IPS DF 19.7 (cell line): ENCODE results near the gene EHD2.
"Not testable (repeated sequence)": the region's sequence is repeated elsewhere in the genome, so short reads cannot be mapped to it uniquely, and the experiment has no call there.

Experiments used
- DNase-seq: peaks from one replicate; pipeline ENCODE4 v3.0.0-alpha.2; 2013; ENCODE audit warnings: low read depth, low spot score

Gene EHD2

DNA sequence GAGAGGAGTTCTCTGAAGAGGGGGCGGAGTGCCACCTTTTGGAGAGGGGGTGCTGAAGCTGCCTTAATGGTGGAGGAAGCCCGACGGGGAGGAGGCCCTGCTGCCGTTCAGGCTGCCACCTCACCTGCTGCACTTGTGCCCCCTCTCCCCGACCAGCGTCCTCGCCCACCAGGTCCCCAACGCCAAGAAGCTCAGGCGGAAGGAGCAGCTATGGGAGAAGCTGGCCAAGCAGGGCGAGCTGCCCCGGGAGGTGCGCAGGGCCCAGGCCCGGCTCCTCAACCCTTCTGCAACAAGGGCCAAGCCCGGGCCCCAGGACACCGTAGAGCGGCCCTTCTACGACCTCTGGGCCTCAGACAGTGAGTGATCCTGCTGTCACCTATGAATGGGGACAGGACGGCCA lies 37.5 kb downstream of the EHD2 start:
- no peak for DNase-seq

DNA sequence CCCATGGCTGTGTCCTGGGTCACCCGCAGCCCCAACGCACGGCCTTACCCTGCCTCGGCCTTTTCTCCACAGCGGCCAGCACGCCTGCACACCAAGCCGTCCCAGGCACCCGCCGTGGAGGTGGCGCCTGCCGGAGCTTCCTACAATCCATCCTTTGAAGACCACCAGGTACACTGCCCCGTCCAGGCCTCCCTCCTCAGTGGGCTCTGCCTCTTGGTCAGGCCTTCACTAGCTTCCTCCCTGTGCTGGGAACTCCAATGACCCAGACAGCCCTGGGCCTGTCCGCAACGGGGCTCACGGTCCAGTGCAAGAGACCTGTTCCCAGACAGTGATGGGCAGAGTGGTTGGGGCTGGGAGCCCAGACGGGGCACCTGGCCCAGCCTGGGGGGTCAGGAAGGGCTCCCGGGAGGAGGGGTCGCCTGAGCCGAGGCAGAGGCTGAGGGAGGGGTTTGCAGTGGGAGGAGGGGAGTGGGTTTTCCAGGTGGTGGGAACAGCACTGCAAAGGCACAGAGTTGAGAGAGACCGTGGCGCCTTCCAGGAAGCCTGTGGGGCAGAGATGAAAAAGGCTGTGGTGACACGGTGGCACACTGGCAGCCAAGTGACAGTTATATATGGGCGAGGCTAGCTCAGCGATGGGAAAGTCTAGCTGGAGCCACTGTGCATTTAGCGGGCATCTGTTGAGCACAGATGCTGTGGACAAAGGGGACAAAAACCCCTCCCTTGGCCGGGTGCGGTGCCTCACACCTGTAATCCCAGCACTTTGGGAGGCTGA lies 39.4 kb downstream of the EHD2 start:
- DNase-seq = no peak

DNA sequence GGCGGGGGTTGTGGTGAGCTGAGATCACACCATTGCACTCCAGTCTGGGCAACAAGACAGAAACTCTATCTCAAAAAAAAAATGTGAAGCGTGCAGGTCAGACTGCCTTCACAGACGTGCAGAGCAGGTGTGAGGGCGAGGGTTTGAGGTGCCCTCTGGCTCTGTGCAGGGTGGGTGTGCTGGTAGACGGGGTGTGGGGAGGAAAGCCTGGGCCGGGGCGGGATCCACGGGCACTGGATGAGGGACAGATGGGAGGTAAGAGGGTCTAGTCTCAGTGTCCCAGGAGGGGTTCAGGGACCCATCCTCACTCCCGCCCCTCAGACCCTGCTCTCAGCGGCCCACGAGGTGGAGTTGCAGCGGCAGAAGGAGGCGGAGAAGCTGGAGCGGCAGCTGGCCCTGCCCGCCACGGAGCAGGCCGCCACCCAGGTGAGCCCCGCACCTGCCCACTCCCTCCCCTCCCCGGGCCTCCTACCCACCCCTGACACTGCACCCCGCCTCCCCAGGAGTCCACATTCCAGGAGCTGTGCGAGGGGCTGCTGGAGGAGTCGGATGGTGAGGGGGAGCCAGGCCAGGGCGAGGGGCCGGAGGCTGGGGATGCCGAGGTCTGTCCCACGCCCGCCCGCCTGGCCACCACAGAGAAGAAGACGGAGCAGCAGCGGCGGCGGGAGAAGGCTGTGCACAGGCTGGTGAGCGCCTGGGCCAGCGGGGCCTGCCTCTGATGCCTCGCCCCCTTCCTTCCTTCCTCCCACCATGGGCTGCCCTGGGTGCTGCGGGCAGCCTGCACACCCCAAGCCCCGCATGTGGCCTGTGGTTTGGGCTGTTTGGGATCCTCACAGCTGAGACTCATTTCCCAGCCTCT lies 41.2 kb downstream of the EHD2 start:
- DNase-seq = no peak

DNA sequence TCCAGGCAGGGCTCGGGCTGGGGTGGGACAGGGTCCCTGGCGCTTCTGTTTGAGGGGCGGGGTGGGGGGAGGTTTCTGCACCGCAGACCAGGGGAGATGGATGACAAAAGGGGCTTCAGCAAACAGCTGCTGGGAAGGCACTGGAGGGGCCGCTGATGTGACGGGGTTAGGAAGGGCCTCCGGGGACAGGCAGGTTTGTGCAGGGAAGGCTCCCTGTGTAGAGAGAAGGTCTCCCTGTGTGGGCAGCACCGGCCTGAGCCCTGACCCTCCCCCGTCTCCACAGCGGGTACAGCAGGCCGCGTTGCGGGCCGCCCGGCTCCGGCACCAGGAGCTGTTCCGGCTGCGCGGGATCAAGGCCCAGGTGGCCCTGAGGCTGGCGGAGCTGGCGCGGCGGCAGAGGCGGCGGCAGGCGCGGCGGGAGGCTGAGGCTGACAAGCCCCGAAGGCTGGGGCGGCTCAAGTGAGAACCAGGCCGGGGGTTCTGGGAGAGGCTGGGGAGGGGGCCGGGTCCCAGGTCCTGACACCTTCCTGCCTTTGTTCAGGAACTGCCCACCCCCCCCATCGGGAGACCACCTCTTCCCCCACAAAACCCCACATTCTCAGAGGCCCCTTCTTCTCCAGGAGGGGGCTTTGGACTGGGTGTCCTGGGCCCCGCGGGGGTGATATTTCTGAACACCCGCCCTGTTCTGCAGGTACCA lies 42.0 kb downstream of the EHD2 start:
- no peak for DNase-seq

DNA sequence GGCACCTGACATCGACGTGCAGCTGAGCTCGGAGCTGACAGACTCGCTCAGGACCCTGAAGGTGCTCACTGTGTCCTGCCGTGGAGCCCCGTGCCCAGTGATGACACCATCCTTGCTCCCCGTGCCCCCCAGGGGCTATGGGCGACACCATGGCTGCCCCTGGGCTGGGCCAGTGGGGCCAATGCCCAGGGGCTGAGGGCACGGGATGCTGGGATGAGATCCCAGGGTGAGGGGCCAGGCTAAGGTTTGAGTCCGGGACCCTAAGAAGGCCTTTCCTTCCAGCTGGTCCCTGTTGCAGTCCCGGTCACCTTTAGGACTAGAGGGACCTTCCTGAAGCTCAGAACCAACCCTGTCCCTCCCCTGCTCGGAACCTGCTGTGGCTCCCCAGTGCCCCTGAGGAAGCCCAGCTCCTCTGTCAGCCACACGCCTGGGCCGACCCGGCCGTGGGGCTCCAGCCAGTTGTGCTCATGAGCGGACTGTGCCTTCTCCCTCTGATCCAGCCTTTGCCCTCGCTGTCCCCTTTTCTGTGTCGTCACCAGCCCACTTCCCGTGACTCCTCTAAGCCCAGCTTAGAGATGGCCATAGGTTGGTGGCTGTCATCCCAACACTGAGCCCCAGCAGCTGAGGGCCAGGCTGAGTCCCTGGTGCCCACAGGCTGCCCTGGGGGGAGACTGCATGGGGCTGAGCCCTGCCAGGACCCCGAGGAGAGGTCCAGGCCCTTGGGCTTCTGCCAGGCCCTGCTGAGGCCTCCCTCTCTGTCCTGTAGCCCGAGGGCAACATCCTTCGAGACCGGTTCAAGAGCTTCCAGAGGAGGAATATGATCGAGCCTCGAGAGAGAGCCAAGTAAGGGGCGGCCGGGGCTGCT lies 42.8 kb downstream of the EHD2 start:
- no peak for DNase-seq

DNA sequence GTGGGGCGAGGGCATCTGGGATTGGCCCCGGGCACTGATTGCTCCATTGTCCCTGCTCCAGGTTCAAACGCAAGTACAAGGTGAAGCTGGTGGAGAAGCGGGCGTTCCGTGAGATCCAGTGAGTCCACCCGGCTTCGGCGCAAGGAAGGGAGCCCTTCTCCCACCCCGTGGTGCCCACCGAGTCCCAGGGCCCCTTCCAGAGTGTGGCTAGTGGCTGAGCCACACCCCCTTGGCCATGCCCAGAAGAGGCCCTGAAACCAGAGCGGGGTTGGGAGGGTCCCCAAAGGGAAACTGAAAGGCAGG lies 43.4 kb downstream of the EHD2 start:
- DNase-seq = no peak

DNA sequence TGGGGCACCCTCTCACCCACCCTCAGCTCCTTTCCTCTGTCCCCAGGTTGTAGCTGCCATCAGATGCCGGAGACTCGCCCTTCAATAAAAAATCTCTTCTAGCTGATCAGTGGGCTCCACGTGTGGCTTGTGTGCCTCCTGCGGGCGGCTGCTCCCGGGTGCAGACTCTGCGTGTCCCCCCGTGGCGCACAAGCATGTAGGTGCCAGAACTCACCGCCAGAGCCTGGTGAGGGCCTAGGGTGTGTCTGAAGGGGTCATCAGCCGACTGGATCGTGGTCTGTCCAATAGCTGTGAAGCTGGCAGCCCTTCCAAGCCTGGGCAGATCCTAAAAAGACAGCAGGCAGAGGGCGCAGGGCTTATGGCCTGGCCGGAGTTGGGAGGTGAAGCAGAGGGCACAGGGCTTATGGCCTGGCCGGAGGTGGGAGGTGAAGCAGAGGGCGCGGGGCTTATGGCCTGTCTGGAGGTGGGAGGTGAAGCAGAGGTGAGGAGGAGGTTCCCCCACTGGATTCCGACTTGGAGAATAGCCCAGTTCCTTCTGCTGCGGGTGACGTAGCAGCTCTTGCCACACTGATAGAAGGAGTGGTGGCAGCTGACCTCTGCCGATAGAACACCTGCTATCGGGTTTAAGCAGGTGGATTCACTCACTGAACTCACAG lies 43.9 kb downstream of the EHD2 start:
- DNase-seq = no peak

DNA sequence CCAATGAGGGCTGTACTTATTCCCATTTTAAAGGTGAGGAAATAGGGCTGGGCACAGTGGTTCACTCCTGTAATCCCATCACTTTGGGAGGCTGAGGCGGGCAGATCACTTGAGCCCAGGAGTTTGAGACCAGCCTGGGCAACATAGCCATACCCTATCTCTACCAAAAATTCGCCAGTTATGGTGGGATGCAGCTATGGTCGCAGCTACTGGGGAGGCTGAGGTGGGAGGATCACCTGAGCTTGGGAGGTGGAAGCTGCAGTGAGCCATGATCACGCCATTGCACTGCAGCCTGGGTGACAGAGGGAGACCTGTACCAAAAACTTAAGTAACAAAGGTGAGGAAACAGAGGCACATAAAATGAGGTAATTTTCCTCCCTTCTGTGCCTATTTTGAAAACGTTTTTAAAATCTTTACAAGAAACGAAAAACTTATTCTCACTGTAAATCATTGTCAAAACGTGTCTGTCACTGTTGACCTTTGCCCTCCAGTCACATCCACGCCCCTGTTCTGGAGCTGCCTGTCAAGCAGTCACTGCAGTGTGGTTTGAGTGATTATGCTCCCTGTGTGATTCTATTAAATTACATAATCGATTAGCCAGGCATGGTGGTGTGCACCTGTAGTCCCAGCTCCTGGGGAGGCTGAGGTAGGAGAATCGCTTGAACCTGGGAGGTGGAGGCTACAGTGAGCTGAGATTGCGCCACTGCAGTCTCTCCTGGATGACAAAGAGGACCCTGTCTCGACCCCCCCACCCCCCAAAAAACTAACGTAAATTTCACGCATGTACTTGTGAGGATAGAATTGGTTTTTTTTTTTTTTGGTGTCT lies 44.6 kb downstream of the EHD2 start:
- DNase-seq = no peak

DNA sequence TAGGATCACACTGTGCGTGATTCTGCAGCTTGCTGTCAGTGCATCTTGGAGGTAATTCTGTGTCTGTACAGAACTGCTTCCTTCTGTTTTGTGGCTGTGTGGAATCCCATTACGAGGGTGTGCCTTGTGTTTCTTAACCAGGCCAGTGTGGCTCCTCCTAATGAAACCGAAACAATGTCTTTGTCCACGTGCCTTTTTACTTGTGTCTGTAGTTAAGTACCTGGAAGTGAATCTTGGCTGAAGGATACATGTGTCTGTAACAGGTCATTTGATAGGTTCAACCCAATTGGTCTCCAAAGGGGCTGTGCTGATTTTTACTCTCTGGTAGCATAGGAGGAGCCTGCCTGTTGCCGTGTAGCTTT lies 45.2 kb downstream of the EHD2 start:
- no peak for DNase-seq

DNA sequence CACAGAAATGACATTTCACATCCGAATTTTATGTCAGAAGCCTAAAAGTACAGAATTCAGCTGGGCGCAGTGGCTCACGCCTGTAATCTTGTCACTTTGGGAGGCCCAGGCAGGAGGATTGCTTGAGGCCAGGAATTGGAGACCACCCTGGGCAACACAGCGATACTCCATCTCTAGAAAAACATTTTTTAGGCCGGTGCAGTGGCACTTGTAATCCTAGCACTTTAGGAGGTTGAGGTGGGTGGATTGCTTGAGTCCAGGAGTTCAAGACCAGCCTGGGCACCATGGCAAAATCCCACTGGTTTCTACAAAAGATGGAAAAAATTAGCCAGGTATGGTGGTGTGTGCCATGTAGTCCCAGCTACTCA lies 47.4 kb downstream of the EHD2 start:
- DNase-seq = no peak

DNA sequence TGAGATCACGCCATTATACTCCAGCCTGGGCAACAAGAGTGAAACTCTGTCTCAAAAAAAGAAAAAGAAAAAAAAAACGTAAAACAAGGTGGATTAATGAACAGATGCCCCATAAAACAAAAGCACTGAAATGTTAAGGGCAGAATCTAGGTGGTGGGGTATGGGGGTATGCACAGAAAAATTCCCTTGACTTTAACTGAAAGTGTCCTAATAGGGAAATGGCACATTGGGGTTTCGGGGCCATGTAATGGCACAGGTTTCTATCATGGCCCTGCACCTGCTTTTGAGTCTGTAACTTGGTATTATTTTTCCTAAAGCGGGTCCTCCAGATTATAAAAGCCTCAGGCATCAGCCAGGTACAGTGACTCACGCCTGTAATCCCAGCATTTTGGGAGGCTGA lies 48.3 kb downstream of the EHD2 start:
- no peak for DNase-seq

DNA sequence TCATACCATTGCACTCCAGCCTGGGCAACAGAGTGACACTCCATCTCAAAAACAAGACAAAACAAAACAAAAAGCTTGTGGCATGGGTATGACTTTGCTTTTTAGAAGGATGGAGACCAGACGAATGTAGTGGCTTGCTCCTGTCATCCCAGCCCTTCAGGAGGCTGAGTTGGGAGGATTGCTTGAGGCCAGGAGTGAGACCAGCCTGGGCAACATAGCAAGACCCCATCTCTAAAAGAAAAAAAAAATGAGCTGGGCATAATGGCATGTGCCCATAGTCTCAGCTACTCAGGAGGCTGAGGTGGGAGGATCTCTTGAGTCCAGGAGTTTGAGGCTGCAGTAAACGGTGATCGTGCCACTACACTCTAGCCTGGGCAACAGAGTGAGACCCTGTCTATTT lies 48.9 kb downstream of the EHD2 start:
- no peak for DNase-seq

DNA sequence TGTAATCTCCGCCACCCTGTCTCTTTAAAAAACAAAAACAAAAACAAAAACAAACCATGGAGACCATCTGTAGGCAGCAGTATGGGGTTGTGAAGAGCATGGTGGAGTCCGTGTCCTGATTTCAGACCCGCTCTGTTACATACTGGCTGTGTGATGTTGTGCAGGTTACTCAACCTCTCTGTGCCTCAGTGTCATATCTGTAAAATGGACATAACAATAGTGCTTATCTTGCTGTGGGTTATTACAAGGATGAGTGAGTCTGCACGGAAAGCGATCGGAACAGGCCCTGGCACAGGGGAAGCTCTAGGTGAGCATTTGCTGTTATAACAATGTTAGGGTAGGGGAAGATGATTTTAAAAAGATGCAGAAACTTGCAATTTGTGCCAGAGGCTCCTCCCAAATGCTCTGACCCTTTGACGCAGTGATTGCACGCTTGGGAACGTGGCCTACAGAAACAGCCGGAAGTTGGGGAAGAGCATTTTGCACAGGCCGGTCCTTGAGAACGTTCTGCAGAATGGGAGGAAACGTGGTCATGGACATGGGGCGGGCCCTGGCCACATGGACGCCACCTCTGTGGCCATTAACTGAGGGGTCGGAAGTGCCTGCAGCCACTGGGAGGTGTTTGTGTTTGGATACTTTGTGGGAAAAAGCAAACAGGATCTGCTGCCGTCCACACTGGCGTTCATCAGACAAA lies 49.5 kb downstream of the EHD2 start:
- no peak for DNase-seq

DNA sequence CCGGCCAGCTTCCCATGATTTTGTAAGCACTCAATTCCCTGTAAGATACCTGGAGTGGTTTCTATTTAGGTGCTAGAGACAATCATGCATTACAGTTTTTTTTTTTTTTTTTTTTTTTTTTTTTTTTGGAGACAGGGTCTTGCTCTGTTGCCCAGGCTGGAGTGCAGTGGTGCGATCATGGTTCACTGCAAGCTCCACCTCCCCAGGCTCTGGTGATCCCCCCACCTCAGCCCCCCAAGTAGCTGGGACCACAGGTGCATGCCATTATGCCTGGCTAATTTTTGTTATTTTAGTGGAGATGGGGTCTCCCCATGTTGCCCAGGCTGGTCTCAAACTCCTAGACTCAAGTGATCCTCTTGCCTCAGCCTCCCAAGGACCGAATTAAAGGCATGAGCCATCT lies 51.5 kb downstream of the EHD2 start:
- not testable (repeated sequence) for DNase-seq

DNA sequence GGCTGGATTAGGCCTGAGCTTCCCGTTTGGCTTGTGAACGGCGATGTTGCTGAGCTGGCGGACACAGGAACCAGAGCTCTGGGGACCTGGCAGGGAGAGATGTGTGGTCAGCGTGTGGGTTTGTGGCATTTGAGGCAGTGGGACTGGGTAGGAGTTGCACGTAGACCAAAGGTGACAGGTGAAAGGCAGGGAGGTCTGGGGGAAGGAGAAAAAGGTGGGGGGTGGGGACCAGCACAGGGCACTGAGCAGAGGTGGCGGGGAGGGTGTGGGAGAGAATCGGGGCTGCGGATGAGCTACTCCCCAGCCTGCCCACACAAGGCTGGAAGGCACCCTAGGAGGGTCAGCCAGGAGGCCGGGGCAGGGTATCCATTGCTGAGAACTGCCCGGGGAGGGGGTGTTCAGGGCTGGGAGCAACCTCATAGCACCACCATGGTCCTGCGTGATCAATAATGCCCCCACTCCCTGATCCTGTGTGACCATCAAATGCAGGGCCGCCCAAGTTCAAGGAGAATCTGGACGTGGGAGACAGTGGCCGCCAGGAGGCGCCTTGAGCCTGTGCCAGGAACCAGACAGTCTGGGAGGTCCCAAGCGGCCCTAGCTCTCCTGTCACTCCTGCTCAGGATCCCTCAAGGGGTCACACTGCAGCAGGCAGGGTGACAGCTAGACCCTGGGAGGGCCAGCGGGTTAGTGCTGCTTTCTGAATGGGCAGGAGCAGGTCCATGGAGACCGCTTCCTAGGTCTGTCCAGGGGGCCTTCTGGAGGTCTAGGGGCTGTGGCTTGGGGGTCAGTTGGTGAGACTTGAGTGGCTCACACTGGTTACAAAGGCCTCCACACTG lies 52.5 kb downstream of the EHD2 start:
- DNase-seq = no peak

DNA sequence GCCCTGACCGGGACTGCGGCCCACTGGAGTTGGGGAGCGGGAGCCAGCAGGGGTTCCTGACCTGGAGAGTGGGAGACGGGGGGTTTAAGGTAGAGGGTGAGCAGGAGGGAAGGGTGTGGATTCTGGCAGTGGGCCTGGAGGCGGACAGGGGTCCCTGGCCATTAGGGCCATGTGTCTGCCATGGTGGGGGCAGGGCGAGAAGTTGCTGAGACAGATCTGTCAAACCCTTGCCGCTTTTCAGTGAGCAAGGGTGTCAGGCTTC lies 53.1 kb downstream of the EHD2 start:
- DNase-seq = no peak

DNA sequence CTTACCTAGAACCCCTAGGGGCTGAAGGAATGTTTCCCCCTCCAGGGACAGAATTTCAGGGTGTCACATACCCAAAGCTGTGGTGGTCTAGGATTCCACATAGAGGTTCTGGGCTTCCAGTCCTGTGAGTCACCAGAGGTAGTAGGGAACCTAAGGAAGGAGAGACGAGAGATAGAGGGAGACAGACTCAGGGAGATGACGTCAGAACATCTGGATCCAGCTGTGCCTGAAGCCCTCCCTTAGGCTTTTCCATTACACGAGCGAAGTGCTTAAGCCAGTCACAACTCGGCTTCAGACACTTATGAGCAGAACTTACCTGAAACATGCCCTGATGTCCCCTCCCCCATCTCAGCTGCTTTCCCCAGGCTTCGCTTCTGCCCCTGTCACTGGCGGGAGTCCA lies 53.4 kb downstream of the EHD2 start:
- DNase-seq = no peak

DNA sequence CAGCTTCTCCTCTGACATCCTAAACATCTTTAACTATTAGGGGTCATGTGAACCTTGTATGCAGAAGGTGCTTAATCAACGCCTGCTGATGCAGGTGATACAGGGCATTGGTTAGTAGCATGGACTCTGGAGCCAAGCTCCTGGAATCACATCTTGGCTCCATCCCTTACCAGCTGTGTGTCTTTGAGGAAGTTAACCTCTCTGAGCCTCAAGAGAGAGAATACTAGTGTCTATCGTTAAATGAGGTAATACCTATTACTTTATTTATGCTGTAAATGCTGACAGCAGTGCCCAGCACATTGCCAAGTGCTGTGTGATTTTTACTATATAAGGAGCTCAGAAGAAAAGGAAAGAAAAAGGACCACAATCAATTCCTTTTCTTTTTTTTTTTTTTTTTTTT lies 54.1 kb downstream of the EHD2 start:
- no peak for DNase-seq

DNA sequence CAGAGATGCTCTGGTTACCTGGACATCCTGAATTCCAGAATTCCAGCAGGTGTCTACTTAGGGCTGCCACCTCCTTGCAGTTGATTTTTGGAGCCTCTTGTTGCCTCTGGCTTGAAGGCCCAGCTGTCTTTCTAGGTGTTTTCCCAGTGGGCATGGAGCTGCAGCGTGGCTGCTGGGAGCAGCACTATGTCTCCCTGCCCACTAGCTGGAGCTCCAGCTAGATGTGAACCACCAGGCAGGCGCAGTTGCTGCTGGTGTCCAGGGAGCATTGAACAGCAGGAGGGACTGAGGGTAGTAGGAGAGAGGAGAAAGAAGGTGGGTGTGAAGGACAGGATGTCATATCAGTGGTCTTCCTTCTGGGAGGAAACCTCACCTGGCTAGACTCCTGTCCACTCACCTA lies 55.4 kb downstream of the EHD2 start:
- DNase-seq = no peak
